ENCODE measurements around the gene SKI.

DNA sequence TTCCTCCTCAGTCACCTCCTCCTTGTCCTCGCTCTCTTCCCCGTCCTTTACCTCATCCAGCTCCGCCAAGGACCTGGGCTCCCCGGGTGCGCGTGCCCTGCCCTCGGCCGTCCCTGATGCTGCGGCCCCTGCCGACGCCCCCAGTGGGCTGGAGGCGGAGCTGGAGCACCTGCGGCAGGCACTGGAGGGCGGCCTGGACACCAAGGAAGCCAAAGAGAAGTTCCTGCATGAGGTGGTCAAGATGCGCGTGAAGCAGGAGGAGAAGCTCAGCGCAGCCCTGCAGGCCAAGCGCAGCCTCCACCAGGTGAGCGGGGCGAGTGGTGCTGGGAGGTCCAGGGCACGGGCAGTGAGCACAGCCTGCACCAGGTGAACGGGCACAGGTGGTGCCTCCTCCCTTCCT lies 76.2 kb downstream of the SKI start:
- TF ChIP-seq, protein P1, sequence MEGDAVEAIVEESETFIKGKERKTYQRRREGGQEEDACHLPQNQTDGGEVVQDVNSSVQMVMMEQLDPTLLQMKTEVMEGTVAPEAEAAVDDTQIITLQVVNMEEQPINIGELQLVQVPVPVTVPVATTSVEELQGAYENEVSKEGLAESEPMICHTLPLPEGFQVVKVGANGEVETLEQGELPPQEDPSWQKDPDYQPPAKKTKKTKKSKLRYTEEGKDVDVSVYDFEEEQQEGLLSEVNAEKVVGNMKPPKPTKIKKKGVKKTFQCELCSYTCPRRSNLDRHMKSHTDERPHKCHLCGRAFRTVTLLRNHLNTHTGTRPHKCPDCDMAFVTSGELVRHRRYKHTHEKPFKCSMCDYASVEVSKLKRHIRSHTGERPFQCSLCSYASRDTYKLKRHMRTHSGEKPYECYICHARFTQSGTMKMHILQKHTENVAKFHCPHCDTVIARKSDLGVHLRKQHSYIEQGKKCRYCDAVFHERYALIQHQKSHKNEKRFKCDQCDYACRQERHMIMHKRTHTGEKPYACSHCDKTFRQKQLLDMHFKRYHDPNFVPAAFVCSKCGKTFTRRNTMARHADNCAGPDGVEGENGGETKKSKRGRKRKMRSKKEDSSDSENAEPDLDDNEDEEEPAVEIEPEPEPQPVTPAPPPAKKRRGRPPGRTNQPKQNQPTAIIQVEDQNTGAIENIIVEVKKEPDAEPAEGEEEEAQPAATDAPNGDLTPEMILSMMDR (IDR thresholded peaks at IDR 0.05; ENCODE audit: low read length) = no peak
- TF ChIP-seq EZH2 (optimal IDR thresholded peaks at IDR 0.05; ENCODE audit: low read depth, low read length) = no peak

Data from MM.1S (cell line).